ENCODE measurements around the gene SCAMP4.

DNA sequence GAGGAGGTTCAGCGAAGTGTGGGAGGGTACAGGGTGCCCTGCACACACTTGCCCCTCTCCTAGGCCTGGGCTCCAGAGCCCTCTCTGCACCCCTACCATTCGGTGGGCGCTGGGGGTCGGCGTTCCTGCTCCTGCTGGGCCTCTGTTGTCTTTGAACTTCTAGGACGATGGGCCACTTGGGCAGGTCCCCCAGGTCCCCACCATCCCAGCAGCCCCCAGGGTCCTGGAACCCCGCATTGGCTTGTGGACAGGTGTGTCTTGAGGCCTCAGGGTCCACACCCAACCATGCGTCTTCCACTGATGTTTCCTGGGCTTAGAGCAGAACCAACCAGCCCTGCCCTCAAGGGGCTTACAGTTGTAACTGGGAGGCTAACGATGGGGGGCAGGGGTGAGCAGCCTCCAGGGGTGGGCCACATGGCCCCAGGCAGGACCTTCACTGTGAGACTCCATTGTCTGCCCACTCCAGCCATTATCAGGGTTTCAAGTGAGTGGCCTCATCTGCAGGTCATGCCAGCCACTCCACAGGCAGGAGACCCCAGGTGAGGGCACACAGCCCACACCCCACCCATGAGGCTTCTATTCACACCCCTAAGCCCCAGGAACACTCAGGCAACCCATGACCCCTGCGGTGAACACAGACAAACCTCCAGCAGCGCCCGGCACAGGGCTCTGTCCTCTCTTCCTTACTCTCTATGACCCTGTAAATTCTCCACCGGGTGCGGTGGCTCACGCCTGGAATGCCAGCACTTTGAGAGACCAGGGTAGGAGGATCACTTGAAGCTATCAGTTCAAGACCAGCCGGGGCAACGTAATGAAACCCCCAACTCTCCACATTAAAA lies 39.8 kb upstream of the SCAMP4 start:
- TF ChIP-seq, protein P1, sequence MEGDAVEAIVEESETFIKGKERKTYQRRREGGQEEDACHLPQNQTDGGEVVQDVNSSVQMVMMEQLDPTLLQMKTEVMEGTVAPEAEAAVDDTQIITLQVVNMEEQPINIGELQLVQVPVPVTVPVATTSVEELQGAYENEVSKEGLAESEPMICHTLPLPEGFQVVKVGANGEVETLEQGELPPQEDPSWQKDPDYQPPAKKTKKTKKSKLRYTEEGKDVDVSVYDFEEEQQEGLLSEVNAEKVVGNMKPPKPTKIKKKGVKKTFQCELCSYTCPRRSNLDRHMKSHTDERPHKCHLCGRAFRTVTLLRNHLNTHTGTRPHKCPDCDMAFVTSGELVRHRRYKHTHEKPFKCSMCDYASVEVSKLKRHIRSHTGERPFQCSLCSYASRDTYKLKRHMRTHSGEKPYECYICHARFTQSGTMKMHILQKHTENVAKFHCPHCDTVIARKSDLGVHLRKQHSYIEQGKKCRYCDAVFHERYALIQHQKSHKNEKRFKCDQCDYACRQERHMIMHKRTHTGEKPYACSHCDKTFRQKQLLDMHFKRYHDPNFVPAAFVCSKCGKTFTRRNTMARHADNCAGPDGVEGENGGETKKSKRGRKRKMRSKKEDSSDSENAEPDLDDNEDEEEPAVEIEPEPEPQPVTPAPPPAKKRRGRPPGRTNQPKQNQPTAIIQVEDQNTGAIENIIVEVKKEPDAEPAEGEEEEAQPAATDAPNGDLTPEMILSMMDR (IDR thresholded peaks at IDR 0.05) = no peak
- TF ChIP-seq POLR2A (IDR thresholded peaks at IDR 0.05) = no peak
